ENCODE measurements around the gene LPIN2.
"Not testable (repeated sequence)": the region's sequence is repeated elsewhere in the genome, so short reads cannot be mapped to it uniquely, and the experiment has no call there.

LPIN2 gene

DNA sequence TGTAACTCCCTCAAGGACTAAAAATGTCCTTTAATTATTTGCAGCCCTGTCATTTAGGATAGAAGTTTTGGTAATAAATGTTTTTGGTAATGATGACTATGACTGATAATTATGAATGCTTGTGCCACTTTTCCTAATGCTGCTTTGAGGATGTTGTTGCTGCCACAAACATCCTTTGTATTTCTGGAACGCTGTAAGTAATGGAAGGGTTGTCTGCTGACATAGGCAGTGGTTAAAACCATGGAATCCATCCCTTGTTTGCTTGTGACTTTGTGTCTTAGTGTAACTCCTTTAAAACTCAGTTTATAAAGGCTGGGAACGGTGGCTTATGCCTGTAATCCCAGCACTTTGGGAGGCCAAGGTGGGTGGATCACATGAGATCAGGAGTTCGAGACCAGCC is 19.8 kb upstream of the LPIN2 start:
- H3K4me3 ChIP-seq (ENCODE audit: low read depth, low read length): no peak overlapping the region
- TF ChIP-seq, protein P1, sequence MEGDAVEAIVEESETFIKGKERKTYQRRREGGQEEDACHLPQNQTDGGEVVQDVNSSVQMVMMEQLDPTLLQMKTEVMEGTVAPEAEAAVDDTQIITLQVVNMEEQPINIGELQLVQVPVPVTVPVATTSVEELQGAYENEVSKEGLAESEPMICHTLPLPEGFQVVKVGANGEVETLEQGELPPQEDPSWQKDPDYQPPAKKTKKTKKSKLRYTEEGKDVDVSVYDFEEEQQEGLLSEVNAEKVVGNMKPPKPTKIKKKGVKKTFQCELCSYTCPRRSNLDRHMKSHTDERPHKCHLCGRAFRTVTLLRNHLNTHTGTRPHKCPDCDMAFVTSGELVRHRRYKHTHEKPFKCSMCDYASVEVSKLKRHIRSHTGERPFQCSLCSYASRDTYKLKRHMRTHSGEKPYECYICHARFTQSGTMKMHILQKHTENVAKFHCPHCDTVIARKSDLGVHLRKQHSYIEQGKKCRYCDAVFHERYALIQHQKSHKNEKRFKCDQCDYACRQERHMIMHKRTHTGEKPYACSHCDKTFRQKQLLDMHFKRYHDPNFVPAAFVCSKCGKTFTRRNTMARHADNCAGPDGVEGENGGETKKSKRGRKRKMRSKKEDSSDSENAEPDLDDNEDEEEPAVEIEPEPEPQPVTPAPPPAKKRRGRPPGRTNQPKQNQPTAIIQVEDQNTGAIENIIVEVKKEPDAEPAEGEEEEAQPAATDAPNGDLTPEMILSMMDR (IDR thresholded peaks at IDR 0.05; ENCODE audit: insufficient read depth, low read depth, low read length, missing control alignments): no peak
- no peak for DNase-seq (ENCODE audit: low read depth)

DNA sequence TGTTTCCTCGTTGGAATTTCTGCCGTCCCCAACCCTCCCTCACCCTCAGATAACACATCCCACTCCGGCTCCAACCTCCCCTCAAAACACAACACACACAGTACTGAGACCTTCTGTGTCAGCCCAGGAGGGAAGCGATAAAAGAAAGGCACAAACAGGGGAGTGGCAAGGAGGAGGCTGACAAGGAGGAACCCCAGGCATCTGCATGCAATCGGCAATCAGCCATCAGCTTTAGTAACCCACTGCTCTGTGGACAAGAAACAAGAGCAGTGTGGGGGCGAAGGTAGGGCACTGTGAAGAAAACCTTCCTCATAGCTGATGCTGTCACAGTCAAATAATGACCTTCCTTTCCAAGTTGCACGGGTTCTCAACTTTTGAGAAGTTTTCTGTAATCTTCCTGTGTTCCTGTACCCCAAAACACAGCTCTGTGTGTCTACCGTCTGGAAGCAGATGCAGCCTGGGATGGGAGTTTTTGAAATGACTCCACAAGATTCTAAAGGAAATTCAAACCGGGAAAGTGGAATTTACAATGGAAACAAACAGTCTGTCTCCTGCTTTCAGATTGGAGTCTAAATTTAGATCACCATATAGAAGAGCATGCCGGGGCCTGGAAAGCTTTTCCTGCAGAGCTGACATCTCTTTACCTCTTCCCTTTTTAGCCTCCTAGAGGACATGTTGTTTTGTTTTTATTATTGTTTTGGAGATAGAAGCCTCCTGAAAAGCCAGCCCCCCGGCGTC is 16.4 kb upstream of the LPIN2 start:
- no peak overlapping the region for H3K4me3 ChIP-seq (ENCODE audit: low read depth, low read length)
- no peak for DNase-seq (ENCODE audit: low read depth)
- TF ChIP-seq, protein P1 (IDR thresholded peaks at IDR 0.05; ENCODE audit: insufficient read depth, low read depth, low read length, missing control alignments): no peak

DNA sequence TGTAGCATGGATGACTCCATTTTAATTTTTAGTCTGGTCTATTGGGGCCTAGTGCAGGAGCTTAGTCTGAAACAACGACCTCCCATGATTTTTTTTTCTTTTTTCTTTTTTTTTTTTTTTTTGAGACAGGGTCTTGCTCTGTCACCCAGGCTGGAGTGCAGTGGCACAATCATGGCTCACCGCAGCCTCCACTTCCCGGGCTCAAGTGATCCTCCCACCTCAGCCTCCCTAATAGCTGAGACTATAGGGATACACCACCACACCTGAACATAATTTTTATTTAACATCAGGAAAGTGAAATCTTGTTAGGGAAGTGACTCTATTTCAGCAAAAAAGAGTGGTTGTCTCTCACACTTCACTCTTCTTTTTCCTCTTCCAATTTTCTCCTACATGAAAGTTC is 15.2 kb upstream of the LPIN2 start:
- H3K4me3 ChIP-seq (ENCODE audit: low read depth, low read length); DNase-seq (ENCODE audit: low read depth): not testable (repeated sequence)

DNA sequence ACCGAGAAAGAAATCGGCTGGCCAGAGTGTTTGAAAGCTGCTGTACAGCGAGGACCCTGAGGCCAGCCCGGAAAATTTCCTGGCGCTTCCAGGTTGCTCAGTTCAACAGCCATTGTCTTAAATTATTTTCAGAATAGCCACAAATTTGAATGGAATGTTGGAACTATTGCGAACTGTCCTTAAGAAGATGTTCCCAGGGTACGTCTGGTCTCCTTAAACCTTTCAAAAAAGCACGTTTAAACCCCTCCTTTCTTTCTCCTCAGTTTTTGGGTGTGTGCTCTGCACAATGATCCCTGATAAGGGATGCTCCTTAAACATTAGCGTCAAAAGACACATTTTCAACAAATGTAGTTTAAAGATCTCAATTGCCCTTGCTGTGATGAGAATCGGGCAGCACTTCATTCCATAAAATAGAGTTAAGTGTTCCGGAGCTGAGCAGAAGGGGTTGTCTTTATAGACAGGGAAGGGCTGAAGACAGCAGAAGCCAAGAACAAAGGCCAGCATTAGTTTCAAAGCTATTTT is 14.5 kb upstream of the LPIN2 start:
- DNase-seq (ENCODE audit: low read depth): no peak
- TF ChIP-seq, protein P1 (IDR thresholded peaks at IDR 0.05; ENCODE audit: insufficient read depth, low read depth, low read length, missing control alignments): no peak
- no peak overlapping the region for H3K4me3 ChIP-seq (ENCODE audit: low read depth, low read length)

DNA sequence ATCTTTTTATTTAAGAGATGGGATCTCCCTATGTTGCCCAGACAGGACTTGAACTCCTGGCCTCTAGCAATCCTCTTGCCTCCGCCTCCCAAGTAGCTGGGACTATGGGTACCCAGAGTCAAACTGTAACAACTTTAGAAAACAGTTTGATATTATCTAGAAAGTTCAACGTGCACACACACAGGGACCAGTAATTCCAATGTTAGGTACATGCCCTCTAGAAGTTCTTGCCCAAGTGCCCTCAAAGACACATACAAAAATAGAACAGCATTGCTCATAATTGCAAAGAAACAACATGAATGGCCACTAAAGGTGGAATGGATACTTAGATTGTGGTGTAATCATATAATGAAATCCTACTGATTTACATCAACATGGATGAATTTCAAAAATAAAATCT is 12.6 kb upstream of the LPIN2 start:
- no peak overlapping the region for H3K4me3 ChIP-seq (ENCODE audit: low read depth, low read length)
- no peak for DNase-seq (ENCODE audit: low read depth)
- TF ChIP-seq, protein P1 (IDR thresholded peaks at IDR 0.05; ENCODE audit: insufficient read depth, low read depth, low read length, missing control alignments): no peak

DNA sequence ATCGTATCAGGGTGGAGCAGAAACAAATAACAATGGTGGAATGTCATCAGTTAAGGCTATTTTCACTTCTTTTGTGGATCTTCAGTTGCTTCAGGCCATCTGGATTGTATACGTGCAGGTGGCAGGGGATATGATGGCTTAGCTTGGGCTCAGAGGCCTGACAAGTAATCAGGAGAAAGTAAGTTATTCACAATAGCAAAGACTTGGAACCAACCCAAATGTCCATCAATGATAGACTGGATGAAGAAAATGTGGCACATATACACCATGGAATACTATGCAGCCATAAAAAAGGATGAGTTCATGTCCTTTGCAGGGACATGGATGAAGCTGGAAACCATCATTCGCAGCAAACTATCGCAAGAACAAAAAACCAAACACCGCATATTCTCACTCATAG is 10.7 kb upstream of the LPIN2 start:
- not testable (repeated sequence) for DNase-seq (ENCODE audit: low read depth)

DNA sequence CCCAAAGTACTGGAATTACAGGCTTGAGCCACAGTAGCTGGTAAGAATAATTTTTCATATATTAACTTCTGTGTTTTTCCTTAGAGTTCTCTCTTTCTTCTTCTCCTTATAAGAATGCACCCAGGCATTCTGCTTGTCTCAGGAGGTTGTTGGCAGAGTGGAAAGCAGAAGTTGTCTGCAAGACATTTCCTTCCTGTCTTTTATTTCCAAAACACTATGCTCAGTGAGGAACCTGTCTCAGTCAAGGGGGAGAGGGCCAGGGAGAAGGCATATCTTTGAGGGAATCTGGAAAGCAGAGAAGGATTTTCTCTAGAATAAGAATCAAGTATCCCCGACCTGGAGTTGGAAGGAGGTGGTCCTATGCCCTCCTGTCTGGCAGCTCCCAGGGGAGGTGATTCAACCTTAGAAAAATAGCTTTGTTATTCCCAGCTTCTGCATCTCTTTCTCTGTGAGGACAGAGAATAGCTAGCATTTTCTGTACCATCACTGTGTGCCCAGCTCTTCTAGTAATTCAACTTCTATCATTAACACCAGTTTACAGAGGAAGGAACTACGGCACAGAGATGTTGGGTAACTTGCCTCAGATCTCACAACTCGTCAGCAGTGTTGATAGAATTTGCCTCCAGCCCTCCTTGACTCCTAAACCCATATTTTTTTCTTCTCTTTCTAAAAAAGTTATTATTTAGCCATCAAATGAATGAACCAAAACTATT is 3.8 kb upstream of the LPIN2 start:
- TF ChIP-seq, protein P1 (IDR thresholded peaks at IDR 0.05; ENCODE audit: insufficient read depth, low read depth, low read length, missing control alignments): no peak
- no peak for DNase-seq (ENCODE audit: low read depth)
- no peak overlapping the region for H3K4me3 ChIP-seq (ENCODE audit: low read depth, low read length)

More for the DNA sequence above, 10.7 kb upstream of the LPIN2 start:
- not testable (repeated sequence) for H3K4me3 ChIP-seq (ENCODE audit: low read depth, low read length)

DNA sequence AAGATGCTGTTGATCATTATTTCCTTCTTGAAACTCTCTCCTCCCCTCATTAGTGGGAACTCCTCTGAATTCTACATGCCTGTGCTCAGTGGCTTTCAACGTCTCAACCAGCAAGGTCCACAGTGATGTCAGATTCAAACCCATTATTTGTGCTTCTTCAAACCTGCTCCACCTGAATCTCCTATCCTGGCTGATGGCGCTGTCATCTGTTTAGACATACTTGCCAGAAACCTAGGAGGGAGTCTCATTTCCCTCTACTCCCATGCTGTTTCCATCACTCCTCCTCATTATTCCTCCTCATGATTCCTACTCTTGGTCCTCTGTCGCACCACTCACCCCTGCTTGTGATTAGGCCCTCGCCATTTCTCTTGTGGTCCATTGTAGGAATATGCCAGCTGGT is 2.9 kb upstream of the LPIN2 start:
- TF ChIP-seq, protein P1 (IDR thresholded peaks at IDR 0.05; ENCODE audit: insufficient read depth, low read depth, low read length, missing control alignments): no peak
- DNase-seq (ENCODE audit: low read depth): no peak
- H3K4me3 ChIP-seq (ENCODE audit: low read depth, low read length): no peak overlapping the region
